ENCODE measurements around the gene SLC38A9.

SLC38A9 gene

DNA sequence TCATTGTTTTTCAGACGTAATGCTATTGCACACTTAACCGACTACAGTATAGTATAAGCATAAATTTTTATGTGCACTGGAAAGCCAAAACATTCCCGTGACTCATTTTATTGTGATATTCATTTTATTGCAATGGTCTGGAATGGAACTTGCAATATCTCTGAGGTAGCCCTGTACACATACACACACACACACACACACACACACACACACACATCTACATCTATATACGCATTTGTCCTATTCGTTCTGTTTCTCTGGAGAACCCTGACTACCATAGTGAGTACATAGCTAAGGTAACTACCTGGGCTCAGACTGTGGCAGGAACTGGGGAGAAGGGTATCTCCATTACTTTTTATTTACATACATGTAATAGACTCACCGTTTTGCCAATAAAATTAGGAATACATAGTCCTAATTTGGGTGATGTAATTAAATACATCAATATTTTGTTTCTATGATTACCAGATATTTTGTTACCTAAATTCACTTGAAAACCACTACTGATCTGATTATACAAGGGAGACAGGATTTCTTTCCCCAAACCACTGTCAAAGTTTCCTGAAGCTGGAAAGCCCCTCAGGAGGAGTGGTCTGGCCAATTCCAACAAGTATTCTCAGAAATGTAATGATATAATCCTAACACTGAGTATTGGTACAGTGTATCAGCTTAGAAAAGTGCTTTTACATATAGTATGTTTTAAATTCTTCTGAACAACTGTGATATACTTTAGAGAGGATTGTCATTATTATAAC lies 103.4 kb downstream of the SLC38A9 start:
- no peak for DNase-seq

DNA sequence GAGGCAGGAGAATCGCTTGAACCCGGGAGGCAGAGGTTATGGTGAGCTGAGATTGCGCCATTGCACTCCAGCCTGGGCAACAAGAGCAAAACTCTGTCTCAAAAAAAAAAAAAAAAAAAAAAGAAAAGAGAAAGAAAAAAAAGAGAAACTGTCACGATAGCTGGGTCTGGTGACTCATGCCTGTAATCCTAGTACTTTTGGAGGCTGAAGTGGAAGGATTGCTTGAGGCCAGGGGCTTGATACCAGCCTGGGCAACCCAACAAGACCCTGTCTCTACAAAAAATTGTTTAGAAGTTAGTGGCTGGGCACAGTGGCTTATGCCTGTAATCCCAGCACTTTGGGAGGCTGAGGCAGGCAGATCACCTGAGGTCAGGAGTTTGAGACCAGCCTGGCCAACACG lies 104.8 kb downstream of the SLC38A9 start:
- peak; percentile 49 for DNase-seq

DNA sequence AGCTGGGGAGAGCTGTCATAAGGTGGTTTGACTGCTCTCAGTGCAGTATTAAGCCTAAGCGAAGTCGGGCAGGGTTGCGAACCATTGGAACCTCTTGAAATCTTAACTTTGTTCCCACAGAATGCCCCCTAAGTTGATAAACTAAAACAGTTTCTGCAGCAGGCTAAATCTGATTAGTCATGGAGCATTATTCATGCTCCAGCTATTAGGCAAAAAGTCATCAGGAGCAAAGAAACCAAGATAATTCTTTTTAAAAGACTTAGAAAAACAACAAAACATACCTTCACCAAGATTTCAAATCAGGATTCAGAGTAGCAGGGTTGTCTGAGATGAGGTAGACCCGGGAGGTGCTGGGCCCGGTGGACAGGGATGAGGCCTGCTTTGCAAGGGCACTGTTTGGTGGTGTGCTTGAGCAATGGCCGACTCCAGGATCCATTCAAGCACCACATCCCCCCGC lies 107.5 kb downstream of the SLC38A9 start:
- DNase-seq, result no peak

DNA sequence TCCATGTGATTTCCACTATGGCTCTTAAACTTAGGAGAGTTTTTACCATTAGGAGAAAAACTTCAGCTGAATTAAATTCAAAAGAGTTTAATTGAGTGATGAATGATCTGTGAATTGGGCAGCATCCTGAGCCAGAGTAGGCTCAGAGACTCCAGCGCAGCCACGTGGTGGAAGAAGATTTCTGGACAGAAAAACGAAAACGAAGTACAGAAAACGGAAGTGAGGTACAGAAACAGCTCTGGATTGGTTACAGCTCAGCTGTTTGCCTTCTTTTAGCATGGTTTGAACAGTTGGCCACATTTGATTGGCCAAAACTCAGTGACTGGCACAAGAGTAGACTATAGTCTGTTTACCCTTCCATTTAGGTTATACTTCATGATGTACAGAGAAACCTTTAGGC lies 108.2 kb downstream of the SLC38A9 start:
- peak; percentile 90 for DNase-seq

DNA sequence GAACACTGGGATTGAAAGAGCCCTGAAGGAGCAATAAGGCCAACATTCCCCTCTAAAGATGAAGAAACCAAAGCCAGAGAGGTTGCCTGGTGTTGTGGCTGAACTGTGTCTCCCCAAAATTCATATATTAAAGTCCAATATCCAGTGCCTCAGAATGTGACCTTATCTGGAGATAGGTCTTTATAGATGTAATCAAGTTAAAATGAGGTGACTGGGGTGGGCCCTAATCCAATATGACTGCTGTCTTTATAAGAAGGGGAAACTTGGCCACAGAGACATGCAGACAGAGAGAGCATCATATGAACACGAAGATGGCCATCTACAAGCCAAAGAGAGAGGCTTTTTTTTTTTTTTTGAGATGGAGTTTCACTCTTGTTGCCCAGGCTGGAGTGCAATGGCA lies 110.5 kb downstream of the SLC38A9 start:
- no peak for DNase-seq

DNA sequence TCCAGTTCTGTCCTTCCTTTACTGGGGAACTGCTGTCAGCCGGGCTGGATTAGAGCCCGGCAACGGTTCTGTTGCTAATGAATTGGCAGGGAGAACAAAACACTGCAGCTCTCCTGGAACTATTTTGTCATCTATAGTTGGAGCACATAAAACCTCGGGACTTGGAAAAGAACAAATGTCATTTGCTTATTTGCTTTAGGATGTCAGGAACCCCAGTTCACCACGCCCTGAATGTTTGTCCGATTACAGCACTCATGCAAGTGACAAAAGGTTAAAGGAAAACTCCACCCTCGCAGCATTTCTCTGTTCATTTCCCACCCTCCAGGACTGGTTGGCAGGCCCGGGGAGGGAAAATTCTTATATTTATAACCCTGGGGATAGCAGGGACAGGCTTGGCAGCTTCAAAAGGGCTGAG lies 110.9 kb downstream of the SLC38A9 start:
- no peak for DNase-seq

DNA sequence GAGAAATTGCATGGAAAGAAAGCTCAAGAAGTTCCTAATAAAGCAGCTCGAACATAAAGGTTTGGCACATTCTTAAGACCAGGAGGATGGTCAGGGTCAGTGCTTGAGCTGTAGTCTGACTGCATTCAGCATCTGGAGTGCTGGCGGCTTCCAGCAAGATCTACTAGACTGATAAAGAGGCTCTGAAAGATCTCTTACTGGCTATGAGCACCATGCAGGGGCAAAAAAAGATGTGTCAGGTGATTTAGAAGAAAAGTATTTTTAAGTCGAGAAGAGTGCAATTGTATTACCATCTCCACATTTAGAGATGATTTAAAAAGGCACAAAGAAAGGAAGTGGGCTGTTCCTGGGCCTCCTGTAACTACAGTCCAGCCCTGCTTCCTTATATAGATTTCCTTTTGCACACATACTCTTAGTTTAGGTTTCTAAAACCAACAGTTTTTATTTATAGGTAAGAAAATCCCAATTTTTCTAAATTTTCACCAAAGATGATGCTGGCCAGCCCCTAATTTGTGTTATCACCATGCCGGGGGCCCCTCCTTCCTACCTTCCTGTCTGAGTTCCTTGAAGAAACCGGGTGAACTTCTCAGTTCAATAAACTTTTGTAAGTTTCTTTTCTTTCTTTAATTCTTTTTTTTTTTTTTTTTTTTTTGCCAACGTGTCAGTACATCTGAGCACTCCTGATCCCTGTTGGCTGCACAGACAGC lies 111.5 kb downstream of the SLC38A9 start:
- peak; percentile 65 for DNase-seq

DNA sequence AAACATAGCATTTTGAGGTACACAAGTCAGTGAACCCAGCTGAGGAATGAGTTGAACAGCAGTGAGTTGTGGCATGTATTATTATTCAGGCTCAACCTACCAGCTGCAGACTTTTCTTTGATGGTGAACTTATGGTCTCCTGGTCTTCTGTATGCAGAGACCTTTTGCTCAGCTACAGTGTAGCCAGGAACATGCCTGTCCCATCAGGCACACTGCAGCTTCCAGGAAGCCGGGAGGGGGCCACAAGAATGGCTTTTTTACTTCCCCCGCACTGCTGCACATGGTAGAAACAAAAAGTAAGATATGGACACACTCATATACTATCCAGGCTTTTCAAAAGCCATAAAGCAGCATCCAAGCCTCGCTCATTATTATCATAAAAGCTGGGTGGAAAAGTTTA lies 112.0 kb downstream of the SLC38A9 start:
- DNase-seq, result no peak

DNA sequence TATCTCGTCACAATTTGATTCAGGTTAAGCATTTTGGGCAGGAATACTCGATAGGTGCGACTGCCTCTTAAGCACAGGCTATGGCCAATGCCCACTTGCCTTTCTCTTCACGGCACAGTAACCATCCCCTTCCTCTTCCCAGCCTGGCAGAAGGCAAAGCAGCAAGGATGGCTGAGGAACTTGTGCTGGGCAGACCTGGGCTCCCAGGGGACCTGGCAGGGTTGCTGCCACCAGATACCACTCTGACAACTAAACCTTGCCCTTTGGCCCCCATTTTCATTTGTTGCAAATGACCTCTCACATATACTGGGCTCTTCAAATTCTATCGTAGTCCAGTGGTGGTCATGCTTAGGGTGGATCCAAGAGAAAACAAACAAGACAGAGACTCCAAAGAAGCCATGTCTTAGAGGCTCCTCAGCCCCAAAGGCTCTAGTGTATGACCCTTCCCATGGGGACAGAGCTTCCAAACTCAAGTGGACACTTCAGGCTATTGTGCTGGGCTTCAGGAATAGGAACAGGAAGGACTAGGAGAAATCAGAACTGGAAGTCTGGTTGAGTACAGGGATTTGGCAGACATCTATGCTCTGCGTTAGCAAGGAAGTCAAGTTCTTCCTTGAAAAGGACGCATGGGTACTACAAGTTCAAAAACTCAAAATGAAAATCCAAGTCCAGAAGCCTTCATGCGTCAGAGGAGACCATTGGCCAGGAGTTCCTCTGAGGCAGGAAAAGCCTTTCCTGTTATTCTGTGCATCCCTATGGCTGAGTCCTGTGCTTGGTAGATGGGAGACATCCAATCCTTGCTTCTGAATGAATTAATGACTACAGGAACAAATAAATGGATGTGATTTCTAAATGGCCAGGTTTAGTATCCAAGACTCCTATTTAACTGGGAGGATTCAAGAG lies 112.7 kb downstream of the SLC38A9 start:
- DNase-seq, result no peak

DNA sequence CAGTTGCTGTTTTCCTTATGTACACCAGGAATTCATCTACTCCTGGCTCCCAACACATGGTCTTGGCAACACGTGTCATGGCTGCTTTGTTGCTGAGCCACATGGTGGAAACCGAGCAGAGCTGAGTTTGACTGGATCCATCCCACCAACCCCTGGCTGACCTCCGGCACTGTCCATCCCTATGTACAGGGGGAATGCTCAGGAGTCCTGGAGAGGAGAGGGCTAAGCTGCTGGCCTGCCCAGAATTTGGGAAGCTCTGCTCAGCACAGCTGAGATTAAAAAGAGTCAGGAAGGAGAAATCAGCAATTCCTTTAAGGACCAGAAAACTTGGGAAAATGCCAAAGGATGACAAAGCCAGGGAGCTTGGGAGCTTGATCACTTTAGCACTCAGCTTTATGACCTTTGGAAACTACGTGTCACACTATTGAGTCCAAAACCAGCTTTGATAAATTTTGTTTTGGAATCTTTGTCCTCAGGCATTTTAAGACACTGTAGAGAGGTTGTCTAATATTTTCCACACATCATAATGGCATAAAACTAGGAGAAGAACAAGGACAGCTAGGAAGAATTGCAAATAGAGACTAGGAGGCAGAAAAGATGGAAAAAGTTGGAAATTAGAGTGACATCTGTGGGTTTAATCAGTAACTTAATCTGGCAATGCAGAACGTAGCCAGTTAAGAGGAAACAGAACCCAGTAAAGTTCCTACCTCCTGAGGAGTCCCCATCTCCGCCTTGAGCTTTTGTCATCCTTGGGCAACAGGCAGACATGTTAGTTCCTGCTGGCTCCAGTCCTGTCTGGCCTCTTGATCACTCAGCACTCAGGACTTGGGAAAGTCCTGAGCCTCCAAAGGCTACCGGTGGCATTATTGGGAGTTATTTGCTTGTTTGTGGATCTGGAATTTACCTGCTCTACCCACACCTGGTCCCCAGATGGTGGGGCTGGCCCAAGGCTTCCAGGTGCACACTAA lies 114.8 kb downstream of the SLC38A9 start:
- DNase-seq, result no peak

DNA sequence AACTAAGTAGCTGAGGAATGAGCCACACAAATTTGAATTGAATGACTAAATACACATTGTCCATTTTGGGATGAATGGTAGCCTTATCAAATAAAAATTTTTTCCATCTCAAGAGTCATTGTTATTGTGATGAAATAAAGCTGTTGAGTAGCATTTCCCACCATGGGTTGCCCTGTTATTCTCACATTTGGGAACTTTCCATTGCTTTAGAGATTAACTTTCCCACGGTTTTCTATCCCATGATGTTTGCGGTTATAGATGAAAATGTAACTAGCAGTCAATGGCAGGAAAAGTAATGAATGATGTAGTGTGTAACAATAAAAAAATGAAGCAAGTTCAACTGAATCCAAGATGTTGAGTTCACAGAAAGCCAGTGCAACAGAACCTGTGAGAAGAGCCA lies 117.5 kb downstream of the SLC38A9 start:
- DNase-seq, result no peak

DNA sequence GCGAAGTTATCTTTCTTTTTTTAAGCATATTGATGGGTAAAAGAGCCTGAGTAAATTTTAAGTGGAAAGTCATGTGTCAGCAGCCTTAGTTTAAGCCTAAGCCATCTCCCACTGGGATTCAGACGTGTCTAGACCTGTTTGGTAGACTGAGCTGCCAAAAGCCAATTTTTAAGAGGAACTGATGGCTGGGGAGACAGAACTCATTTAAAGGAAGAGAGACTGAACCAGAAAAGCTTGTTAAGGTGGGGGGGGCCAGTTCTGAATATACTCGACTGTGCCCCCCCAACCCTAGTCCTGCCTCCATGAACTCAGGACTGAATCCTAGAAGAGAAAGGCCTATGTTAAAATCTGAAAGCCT lies 119.0 kb downstream of the SLC38A9 start:
- no peak for DNase-seq

DNA sequence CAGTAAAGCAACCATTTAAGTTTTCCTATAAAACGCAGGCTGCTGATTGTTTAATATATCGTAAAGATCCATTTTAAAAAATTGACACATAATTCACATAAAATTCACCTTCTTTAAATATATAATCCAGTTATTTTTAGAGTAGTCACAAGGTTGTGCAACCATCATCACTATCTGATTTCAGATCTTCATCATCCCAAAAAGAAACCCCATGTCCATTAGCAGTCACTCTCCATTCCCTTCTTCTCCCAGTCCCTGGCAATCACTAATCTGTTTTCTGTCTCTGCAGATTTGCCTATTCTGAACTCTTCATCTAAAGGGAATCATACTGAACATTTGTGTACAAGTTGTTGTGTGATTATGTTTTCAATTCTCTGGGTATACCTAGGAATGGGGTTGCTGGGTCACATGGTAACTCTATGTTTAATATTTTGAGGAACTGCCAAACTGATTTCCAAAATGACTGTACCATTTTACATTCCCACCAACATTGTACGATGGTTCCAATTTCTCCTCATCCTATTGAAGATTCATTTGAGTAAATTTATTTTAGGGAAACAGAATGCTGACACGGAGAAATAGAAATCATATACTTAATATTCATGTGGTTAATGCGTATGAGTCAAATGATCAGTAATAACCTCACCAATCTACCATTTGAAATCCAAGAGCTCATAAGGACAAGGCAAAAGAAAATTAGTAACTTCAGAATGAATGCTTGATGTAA lies 119.6 kb downstream of the SLC38A9 start:
- DNase-seq, result no peak

DNA sequence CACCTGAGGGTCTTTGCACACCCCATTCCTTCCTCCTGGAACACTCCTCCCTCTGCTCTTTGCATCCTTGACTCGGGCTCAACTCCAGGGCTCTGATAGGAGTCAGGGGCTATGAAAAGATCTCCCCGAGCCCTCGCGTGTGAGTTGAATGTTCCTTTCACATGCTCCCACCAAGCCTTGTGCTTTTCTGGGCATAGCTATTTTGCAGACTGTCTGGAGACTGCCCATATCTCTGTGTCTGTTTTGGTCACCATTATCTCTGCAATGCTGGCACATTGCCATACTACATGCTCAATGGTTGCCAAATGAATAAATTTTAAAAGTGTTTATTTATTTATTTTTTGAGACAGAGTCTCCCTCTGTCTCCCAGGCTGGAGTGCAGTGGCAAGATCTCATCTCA lies 120.4 kb downstream of the SLC38A9 start:
- peak; percentile 71 for DNase-seq

DNA sequence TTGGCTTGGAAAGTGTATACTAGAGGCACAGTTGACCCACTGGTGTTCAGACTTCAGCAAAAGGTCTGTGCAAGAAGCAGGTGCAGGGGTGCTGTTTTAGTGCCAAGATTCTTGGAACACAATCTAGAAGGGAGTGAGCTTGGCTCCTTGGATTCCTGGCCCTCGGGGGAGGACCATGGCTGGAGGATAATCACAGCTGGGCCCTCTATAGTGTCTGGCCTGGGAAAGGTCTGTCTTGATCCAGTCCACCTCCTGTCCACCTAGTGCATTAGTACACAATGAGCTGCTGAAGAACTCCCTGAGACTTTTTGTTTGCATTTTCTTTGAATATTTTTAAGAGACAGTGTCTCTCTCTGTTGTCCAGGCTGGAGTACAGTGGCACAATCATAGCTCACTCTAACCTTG lies 126.9 kb downstream of the SLC38A9 start:
- no peak for DNase-seq

DNA sequence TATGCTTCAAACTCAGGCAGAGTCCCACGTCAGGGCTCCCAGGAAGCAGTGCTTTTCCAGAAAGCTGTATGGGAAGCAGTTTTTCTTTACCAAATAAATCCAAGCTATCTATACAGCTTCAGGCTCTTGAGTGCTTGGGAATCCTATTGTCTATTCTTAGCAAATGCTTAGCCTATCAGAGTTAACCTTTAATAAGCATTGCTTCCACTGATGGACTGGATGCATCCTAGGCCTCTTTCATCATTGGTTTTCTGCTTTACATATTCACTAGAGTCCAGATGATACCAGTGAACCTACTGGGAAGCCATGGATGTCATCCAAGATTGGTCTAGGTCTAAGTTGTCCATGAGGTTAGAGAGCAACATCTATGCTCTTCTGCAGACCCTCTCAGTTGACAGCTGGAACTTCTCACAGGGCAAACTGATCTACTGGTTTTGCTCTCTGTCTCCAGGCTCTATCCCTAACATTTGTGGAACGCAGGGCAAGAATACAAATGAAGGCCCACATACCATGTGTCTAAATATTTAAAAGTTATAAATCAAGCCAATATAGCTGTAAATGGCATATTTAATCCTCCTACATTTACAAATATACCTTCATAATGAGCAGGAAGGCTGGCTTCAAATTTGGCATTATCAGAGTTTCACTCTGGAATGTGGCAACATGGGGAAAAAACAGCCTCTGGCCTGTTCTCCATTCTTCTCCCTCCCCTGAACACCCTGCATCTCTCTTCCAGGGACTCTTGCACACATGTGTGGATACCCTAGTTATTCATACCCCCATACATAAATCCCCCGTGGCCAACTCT lies 127.5 kb downstream of the SLC38A9 start:
- no peak for DNase-seq

DNA sequence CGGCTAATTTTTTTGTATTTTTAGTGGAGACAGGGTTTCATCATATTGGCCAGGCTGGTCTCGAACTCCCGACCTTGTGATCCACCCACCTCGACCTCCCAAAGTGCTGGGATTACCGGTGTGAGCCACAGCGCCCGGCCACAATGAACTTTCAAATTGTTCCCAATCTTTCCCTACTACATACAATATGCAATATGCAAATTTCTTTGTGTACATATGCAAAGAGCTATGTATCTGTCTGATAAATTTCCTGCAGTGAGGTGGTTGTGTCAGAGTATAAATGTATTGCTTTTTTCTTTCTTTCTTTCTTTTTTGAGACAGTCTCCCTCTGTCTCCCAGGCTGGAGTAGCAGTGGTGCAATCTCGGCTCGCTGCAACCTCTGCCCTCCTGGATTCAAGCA lies 128.5 kb downstream of the SLC38A9 start:
- no peak for DNase-seq

DNA sequence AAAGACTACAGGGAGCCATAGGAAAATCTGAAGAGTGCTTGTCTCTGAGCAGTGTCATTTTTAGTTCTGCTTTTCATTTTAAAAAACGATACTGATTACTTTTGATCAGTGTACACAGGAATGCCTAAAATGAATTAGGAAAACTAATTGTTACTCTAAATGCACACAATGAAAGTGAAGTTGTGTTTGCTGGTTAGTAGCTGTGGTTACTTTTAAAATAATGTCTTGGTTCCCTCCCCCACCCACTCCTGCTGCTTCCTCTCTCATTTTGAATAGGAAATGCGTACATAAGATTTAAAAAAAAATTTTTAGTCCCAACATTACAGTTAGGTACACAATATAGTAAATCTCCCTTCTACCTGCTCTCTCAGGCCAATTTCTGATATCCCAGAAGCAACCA lies 129.9 kb downstream of the SLC38A9 start:
- peak; percentile 43 for DNase-seq

DNA sequence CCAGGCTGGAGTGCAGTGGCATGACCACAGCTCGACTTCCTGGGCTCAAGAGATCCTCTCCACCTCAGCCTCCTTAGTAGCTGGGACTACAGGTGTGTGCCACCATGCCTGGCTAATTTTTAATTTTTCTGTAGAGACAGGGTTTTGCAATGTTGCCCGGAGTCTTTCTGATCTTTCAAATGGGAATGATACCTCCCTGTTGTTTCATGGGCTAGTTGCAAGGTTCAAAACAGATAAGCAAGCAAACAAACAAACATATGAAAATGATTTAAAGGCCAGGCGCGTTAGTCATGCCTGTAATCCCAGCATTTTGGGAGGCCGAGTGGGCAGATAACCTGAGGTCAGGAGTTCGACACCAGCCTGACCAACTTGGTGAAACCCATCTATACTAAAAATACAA lies 132.1 kb downstream of the SLC38A9 start:
- no peak for DNase-seq

DNA sequence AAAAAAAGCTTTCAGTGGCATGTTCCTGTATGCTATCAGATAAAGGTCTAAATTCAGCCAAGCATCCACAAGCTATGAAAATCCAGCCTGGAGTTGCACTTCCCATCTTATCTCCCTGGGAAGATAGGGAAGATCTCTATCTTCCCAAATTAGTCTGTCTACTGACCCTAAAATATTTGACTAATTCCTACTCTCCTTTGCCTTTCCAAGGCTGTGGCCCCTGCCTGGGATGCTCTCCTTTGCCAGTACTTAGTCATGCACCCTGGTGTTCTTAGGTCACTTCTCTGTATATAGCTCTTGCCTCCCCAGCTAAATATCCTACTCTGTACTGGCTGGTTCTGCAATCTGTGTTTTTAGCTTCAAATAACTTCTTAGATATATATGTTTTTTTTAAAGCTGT lies 133.4 kb downstream of the SLC38A9 start:
- peak; percentile 23 for DNase-seq
